ENCODE data around the gene ZNF780A.

The ZNF780A gene

DNA sequence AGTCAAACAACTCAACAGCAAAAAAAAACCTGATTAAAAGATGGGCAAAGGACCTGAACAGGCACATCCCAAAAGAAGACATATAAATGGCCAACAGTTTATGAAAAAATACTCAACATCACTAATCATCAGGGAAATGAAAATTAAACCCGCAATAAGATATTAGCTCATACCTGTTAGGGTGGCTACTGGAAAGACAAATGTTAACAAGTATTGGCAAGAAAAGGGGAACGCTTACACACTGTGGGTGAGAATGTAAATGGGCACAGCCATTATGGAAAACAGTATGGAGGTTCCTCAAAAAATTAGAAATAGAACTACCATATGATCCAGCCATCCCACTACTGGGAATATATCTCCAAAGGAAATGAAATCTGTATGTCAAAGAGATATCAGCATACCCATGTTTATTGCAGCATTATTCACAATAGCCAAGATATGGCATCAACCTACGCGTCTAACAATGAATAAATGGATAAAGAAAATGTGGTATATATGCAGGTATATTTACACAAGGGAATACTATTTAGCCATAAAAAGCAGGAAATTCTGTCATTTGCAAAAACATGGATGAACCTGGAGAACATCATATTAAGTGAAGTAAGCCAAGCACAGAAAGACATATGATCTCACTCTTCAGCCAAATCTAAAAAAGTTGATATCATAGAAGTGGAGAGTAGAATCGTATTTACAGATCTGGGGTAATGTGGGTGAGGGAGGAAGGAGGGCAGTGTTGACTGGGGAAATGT lies 2.3 kb downstream of the ZNF780A start:
- Histone ChIP-seq H3K4me3 (ENCODE audit: low read depth, low read length) (peak overlapping the region; percentile 95; the same call in 1 of the 2 replicates), H3K27ac (ENCODE audit: low read depth, low read length) (no peak overlapping the region), H2AFZ (ENCODE audit: low read length, unreplicated experiment) (no peak overlapping the region), H3K36me3 (ENCODE audit: insufficient read depth, low read length) (0 out of 2 replicates have a peak, but pooled peaks cover 2% of the 10 kb centered on the region), H3K27me3 (ENCODE audit: insufficient read depth, low read length) (peaks cover 3% of the 10 kb centered on the region; the same call in 1 of the 2 replicates), H3K79me2 (ENCODE audit: control insufficient read depth, insufficient read depth, low read length, unreplicated experiment) (peaks cover 15% of the 10 kb centered on the region), H3K4me1 (ENCODE audit: control insufficient read depth, insufficient read depth, low read length, unreplicated experiment) (peaks cover 4% of the 10 kb centered on the region)

GRCh38 chr19:40084948-40085347 lies 5.8 kb downstream of the ZNF780A start:
- H3K36me3 ChIP-seq (ENCODE audit: insufficient read depth, low read length) = peaks cover 18% of the 10 kb centered on the region
- H3K27me3 ChIP-seq (ENCODE audit: insufficient read depth, low read length) = no peaks in the 10 kb centered on the region
- no peak overlapping the region for H3K27ac ChIP-seq (ENCODE audit: low read depth, low read length)
- peaks cover 4% of the 10 kb centered on the region for H3K4me1 ChIP-seq (ENCODE audit: control insufficient read depth, insufficient read depth, low read length, unreplicated experiment)
- no peak overlapping the region for H3K4me3 ChIP-seq (ENCODE audit: low read depth, low read length)
- no peak overlapping the region for H2AFZ ChIP-seq (ENCODE audit: low read length, unreplicated experiment)
- peaks cover 12% of the 10 kb centered on the region for H3K79me2 ChIP-seq (ENCODE audit: control insufficient read depth, insufficient read depth, low read length, unreplicated experiment)

DNA sequence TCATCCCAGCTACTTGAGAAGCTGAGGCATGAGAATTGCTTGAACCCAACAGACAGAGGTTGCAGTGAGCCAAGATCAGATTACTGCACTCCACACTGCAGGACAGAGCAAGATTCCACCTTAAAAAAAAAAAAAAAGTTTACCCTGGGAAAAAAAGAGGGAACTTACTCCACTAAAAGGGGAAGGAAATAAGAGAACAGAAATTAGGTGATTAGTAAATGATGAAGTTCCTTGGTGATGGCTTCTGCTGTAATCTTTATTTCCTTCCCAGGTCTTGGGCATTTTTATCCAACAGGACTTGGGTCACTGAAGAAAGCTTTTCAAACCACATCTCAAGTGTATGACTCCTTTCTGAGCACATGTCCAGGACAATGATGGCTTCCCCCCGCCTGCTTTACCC lies 9.3 kb downstream of the ZNF780A start:
- no peaks in the 10 kb centered on the region for H3K27me3 ChIP-seq (ENCODE audit: insufficient read depth, low read length)
- no peaks in the 10 kb centered on the region for H3K4me1 ChIP-seq (ENCODE audit: control insufficient read depth, insufficient read depth, low read length, unreplicated experiment)
- H3K79me2 ChIP-seq (ENCODE audit: control insufficient read depth, insufficient read depth, low read length, unreplicated experiment) = no peaks in the 10 kb centered on the region
- H3K27ac ChIP-seq (ENCODE audit: low read depth, low read length) = no peak overlapping the region
- no peak overlapping the region for H2AFZ ChIP-seq (ENCODE audit: low read length, unreplicated experiment)
- peaks cover 48% of the 10 kb centered on the region for H3K36me3 ChIP-seq (ENCODE audit: insufficient read depth, low read length)
- H3K4me3 ChIP-seq (ENCODE audit: low read depth, low read length) = no peak overlapping the region

- Histone ChIP-seq H3K4me1 (ENCODE audit: control insufficient read depth, insufficient read depth, low read length, unreplicated experiment) (no peaks in the 10 kb centered on the region), H3K4me3 (ENCODE audit: low read depth, low read length) (no peak overlapping the region), H3K27ac (ENCODE audit: low read depth, low read length) (no peak overlapping the region), H2AFZ (ENCODE audit: low read length, unreplicated experiment) (no peak overlapping the region), H3K36me3 (ENCODE audit: insufficient read depth, low read length) (peaks cover 60% of the 10 kb centered on the region), H3K27me3 (ENCODE audit: insufficient read depth, low read length) (no peaks in the 10 kb centered on the region), H3K79me2 (ENCODE audit: control insufficient read depth, insufficient read depth, low read length, unreplicated experiment) (no peaks in the 10 kb centered on the region)
Measured at GRCh38 chr19:40080289-40080688, 10.5 kb downstream of the ZNF780A start.

- H3K36me3 ChIP-seq (ENCODE audit: insufficient read depth, low read length) = peaks cover 79% of the 10 kb centered on the region
- no peak overlapping the region for H3K4me3 ChIP-seq (ENCODE audit: low read depth, low read length)
- no peaks in the 10 kb centered on the region for H3K27me3 ChIP-seq (ENCODE audit: insufficient read depth, low read length)
- H3K4me1 ChIP-seq (ENCODE audit: control insufficient read depth, insufficient read depth, low read length, unreplicated experiment) = no peaks in the 10 kb centered on the region
- H3K79me2 ChIP-seq (ENCODE audit: control insufficient read depth, insufficient read depth, low read length, unreplicated experiment) = no peaks in the 10 kb centered on the region
- H3K27ac ChIP-seq (ENCODE audit: low read depth, low read length) = no peak overlapping the region
- H2AFZ ChIP-seq (ENCODE audit: low read length, unreplicated experiment) = no peak overlapping the region
Measured at GRCh38 chr19:40078377-40078776, 12.4 kb downstream of the ZNF780A start.

GRCh38 chr19:40070058-40070457 lies 20.7 kb downstream of the ZNF780A start:
- Histone ChIP-seq H3K27ac (ENCODE audit: low read depth, low read length) (no peak overlapping the region), H2AFZ (ENCODE audit: low read length, unreplicated experiment) (no peak overlapping the region), H3K4me1 (ENCODE audit: control insufficient read depth, insufficient read depth, low read length, unreplicated experiment) (no peaks in the 10 kb centered on the region), H3K36me3 (ENCODE audit: insufficient read depth, low read length) (peaks cover 21% of the 10 kb centered on the region), H3K79me2 (ENCODE audit: control insufficient read depth, insufficient read depth, low read length, unreplicated experiment) (no peaks in the 10 kb centered on the region), H3K27me3 (ENCODE audit: insufficient read depth, low read length) (no peaks in the 10 kb centered on the region), H3K4me3 (ENCODE audit: low read depth, low read length) (no peak overlapping the region)

- Histone ChIP-seq H3K4me3 (ENCODE audit: low read depth, low read length) (no peak overlapping the region), H3K27ac (ENCODE audit: low read depth, low read length) (no peak overlapping the region), H3K36me3 (ENCODE audit: insufficient read depth, low read length) (no peaks in the 10 kb centered on the region), H3K4me1 (ENCODE audit: control insufficient read depth, insufficient read depth, low read length, unreplicated experiment) (no peaks in the 10 kb centered on the region), H3K27me3 (ENCODE audit: insufficient read depth, low read length) (no peaks in the 10 kb centered on the region), H3K79me2 (ENCODE audit: control insufficient read depth, insufficient read depth, low read length, unreplicated experiment) (peaks cover 5% of the 10 kb centered on the region), H2AFZ (ENCODE audit: low read length, unreplicated experiment) (no peak overlapping the region)
Measured at GRCh38 chr19:40059624-40060023, 31.1 kb downstream of the ZNF780A start.

DNA sequence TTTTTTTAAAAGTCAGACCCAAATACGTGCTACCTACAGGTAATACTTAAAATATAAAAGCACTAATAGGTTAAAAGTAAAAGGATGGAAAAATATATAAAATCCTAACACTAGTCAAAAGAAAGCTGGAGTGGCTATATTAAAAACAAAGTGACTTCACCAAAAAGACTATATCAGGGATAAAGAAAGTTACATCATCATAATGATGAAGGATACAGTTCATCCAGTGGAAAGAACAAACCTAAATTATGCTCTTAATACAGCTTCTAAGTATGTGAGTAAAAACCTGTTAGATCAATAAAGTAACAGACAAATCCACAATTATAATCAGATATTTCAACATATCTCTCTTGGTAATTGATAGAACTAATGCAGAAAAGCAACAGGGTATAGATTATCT lies 33.6 kb downstream of the ZNF780A start:
- Histone ChIP-seq H2AFZ (ENCODE audit: low read length, unreplicated experiment) (no peak overlapping the region), H3K36me3 (ENCODE audit: insufficient read depth, low read length) (no peaks in the 10 kb centered on the region), H3K27me3 (ENCODE audit: insufficient read depth, low read length) (no peaks in the 10 kb centered on the region), H3K4me3 (ENCODE audit: low read depth, low read length) (peak overlapping the region; percentile 94), H3K4me1 (ENCODE audit: control insufficient read depth, insufficient read depth, low read length, unreplicated experiment) (no peaks in the 10 kb centered on the region), H3K79me2 (ENCODE audit: control insufficient read depth, insufficient read depth, low read length, unreplicated experiment) (peaks cover 20% of the 10 kb centered on the region), H3K27ac (ENCODE audit: low read depth, low read length) (no peak overlapping the region)

DNA sequence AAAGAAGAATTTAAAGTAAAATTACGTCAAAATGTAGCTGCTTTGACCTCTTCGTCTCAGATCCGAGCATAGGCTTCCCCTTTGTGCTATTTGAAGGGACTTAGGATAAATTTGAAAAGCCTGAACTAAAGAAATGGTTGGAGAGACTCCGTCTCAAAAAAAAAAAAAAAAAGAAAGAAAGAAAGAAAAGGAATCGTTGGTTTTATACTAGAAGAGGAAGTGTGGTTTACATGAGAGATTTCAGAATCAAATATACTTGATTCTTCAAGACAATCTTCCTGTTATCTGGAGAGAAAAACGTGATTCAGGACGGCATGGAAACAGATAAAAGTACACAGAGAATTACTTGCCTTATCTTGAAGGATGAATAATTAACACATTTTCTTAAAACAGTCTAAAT lies 34.2 kb downstream of the ZNF780A start:
- Histone ChIP-seq H2AFZ (ENCODE audit: low read length, unreplicated experiment) (peak overlapping the region; percentile 75), H3K27me3 (ENCODE audit: insufficient read depth, low read length) (no peaks in the 10 kb centered on the region), H3K27ac (ENCODE audit: low read depth, low read length) (no peak overlapping the region), H3K4me3 (ENCODE audit: low read depth, low read length) (peak overlapping the region; percentile 94), H3K79me2 (ENCODE audit: control insufficient read depth, insufficient read depth, low read length, unreplicated experiment) (peaks cover 22% of the 10 kb centered on the region), H3K36me3 (ENCODE audit: insufficient read depth, low read length) (no peaks in the 10 kb centered on the region), H3K4me1 (ENCODE audit: control insufficient read depth, insufficient read depth, low read length, unreplicated experiment) (no peaks in the 10 kb centered on the region)

DNA sequence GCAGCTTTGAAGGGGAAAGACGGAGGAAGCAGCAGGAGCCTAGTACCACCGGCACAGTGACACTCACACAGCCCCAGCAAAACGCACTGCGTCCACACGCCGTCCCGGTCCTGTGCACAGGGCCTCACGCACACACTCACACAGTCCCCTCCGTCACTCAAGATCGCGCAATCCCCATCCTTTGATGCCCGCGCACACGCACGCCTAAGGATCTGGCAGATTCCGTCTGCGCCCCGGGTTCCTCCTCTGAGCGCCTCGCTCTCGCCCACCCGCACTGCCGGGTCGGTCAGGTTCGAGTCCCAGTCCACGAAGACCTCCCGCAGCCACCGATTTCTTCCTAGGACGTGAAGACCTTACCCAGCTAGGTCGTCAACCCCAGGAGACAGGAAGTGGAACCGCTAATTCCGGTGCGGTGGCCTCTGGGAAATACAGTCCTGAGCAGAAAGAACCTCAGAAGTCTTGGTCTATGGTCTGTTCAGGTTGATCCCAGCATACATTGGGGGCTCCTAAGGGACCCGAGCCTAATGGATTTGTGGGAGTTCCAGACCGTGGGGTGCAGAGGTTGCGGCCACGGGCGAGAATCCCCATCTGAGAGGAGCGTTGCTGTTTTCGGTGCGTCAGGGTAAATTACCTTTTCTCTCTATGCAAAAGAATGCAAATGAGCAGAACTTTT lies 34.8 kb downstream of the ZNF780A start, which contains the start of gene ZNF780B:
Gene ZNF780B, minus strand, starts transcription at position 400 of the 673 bp plus-strand sequence. CDS start 5,899 bp downstream, outside the sequence.
- Histone ChIP-seq H3K36me3 (ENCODE audit: insufficient read depth, low read length) (no peaks in the 10 kb centered on the region; the same call in 1 of the 2 replicates), H3K27me3 (ENCODE audit: insufficient read depth, low read length) (no peaks in the 10 kb centered on the region), H2AFZ (ENCODE audit: low read length, unreplicated experiment) (peak within 1 kb of the TSS; percentile 75), H3K4me1 (ENCODE audit: control insufficient read depth, insufficient read depth, low read length, unreplicated experiment) (no peaks in the 10 kb centered on the region), H3K4me3 (ENCODE audit: low read depth, low read length) (peak within 1 kb of the TSS; percentile 94), H3K79me2 (ENCODE audit: control insufficient read depth, insufficient read depth, low read length, unreplicated experiment) (peaks cover 22% of the 10 kb centered on the region), H3K27ac (ENCODE audit: low read depth, low read length) (peak within 1 kb of the TSS; percentile 33; the same call in 1 of the 2 replicates)

All from ACC112 (cell line).